Fibroblast of pulmonary artery (primary cell): ENCODE results near the gene DHX15.
"Not testable (repeated sequence)": the region's sequence is repeated elsewhere in the genome, so short reads cannot be mapped to it uniquely, and the experiment has no call there.

ENCODE experiments used
- DNase-seq: peaks from one replicate; pipeline ENCODE4 v3.0.0-alpha.2; 2010; ENCODE audit warnings: low read depth
- H3K4me3 ChIP-seq: replicated peaks from 2 replicates; pipeline ENCODE4 v1.5.1; 2011; ENCODE audit warnings: low read depth, mild to moderate bottlenecking, control low read depth, low read length, moderate library complexity
- CTCF ChIP-seq: IDR thresholded peaks from 2 replicates; pipeline ENCODE4 v1.5.1; 2011; ENCODE audit warnings: mild to moderate bottlenecking, control low read depth, low read length, inconsistent platforms; ENCODE audit errors: missing control alignments

The DHX15 gene

GRCh38 chr4:24514808-24515207, 69.5 kb downstream of the DHX15 start:
- peak; percentile 36 for TF ChIP-seq CTCF
- H3K4me3 ChIP-seq, result no peak overlapping the region
- no peak for DNase-seq

- no peak overlapping the region for H3K4me3 ChIP-seq
- TF ChIP-seq CTCF, result no peak
- DNase-seq, result no peak
These were observed 70.6 kb downstream of the DHX15 start for GRCh38 chr4:24513718-24514117.

- DNase-seq, result no peak
- H3K4me3 ChIP-seq, result no peak overlapping the region
- TF ChIP-seq CTCF, result no peak
These were observed 72.8 kb downstream of the DHX15 start for GRCh38 chr4:24511371-24512063.

GRCh38 chr4:24510091-24510490, 74.3 kb downstream of the DHX15 start:
- H3K4me3 ChIP-seq, result no peak overlapping the region
- DNase-seq, result no peak
- TF ChIP-seq CTCF, result no peak

GRCh38 chr4:24508541-24508940, 75.8 kb downstream of the DHX15 start:
- no peak for TF ChIP-seq CTCF
- H3K4me3 ChIP-seq, result no peak overlapping the region
- DNase-seq, result no peak

GRCh38 chr4:24507439-24507838, 76.9 kb downstream of the DHX15 start:
- no peak for TF ChIP-seq CTCF
- DNase-seq, result no peak

GRCh38 chr4:24503090-24503489, 81.3 kb downstream of the DHX15 start:
- not testable (repeated sequence) for DNase-seq

More at GRCh38 chr4:24507439-24507838, 76.9 kb downstream of the DHX15 start:
- H3K4me3 ChIP-seq, result no peak overlapping the region

More at GRCh38 chr4:24503090-24503489, 81.3 kb downstream of the DHX15 start:
- not testable (repeated sequence) for H3K4me3 ChIP-seq
